SIG-M5 (cell line): ENCODE measurements around the gene SIRT7.
"Not testable (repeated sequence)": the region's sequence is repeated elsewhere in the genome, so short reads cannot be mapped to it uniquely, and the experiment has no call there.

Experiments used
- DNase-seq: peaks from one replicate; lab custom pipeline; 2025; lab: John Stamatoyannopoulos, UW

The SIRT7 gene

DNA sequence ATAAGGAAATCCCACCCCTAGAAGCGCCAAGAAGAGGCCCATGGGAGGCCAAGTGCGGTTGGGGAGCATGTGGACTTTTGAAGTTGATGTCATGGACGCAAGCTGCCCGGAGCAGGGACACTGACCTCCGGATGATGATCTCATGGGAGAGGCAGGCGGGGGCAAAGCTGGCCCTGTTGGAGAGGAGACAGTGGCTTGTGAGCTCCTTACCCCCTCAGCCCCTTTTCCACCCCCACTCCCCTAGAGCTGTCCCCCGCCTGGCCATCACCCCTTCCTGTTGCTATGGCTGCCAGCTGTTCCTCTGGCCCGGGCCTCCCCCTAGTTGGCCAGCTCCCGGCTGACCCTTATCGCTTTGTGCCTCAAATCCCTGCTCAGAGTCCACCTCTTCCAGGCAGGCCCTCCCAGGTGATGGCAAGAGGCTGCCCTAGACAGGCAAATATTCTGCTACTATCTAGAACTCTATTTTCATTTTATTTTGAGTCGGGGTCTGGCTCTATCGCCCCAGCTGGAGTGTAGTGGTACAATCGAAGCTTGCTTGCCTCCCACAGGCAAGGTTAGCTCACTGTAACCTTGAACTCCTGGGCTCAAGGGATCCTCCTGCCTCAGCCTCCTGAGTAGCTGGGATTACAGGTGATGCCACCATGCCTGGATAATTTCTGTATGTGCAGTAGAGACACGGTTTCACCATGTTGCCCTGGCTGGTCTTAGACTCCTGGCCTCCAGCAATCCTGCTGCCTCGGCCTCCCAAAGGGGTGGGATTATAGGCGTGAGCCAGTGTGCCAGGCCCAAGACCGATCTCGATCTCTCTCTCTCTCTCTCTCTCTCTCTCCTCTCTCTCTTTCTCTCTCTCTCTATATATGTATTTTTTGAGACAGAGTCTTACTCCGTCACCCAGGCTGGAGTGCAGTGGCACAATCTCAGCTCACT, 36.4 kb upstream of the SIRT7 start:
- DNase-seq, result no peak

- DNase-seq, result not testable (repeated sequence)
Measured at GRCh38 chr17:81953443-81953842, 35.5 kb upstream of the SIRT7 start.

DNA sequence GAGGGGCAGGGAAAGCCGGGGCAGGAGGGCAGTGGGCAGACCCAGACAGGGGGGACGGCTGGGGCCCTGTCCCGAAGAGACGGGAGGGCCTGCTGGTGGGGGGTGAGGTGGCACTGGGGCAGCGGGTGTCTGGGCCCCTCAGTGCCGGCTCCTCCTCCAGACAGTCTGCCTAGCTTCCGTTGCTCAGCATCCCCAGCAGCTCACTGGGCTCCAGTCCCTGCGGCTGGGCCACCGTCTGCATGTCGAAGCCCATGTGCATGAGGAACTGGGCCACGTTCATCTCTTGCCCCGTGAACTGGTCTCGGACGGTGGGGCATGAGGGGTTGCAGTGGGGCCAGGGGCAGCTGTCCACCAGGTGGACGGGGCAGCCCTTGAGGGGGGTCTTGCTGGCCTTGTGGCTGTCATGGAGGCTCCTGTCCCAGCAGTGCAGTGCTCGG, 34.8 kb upstream of the SIRT7 start:
- DNase-seq, result no peak

GRCh38 chr17:81951785-81952684, 34.1 kb upstream of the SIRT7 start:
- no peak for DNase-seq

GRCh38 chr17:81950501-81950900, 32.5 kb upstream of the SIRT7 start:
- no peak for DNase-seq

DNA sequence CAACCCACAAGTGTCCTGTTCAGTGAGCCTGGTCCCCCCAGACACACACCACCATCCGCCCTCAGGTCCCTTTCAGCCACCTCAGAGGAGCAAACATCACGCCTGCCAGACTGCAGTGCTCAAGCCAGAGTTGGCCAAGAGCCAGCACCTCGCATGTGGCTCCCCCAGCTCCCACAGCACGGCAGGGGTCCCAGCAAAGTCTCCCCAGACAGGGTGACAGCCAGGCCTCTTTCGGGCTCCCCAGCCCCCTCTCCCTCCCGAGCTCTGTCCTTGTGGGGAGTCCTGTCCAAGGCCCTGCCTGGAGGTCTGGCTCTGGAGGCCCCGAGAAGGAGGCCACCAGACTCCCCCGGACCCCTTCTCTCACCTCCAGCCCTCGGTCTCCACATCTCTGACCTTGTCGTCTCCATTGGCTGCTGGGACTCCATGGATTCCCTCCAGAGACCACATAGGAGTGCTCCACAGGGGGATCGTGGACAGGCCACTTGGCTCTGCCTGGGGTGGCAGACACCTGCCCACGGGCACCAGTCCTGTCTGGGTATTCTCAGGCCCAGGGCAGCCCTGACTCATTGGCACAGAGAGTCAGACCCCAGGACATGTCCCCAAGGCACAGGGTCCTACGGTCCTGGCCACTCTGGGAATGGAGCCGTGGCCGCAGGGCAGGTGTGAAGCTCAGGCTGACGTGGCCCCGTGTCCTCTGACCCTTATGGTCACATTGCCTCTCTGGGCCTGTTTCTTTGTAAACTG, 30.8 kb upstream of the SIRT7 start:
- DNase-seq, result no peak

DNA sequence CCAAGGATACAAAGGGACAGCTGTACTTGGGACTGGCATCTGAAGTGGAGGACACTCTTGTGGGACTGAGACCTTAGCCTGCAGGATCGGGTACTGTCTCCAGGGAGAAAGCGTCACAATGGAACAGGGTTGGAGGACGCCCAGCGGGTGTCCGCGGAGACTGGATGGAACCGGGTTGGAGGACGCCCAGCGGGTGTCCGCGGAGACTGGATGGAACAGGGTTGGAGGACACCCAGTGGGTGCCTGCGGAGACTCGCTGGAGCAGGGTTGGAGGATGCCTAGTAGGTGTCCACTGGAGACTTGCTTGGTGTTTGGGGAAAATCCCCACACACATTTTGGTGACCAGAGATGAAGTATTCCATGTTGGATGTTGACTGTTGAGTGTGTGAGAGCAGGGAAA, 29.2 kb upstream of the SIRT7 start, which contains the start of gene MYADML2:
TSS of gene MYADML2 (minus strand) at position 45 of the 400 bp plus-strand sequence. CDS start 5,492 bp downstream, outside the sequence.
- DNase-seq, result no peak

- no peak for DNase-seq
Measured at GRCh38 chr17:81944858-81945257, 26.9 kb upstream of the SIRT7 start.

DNA sequence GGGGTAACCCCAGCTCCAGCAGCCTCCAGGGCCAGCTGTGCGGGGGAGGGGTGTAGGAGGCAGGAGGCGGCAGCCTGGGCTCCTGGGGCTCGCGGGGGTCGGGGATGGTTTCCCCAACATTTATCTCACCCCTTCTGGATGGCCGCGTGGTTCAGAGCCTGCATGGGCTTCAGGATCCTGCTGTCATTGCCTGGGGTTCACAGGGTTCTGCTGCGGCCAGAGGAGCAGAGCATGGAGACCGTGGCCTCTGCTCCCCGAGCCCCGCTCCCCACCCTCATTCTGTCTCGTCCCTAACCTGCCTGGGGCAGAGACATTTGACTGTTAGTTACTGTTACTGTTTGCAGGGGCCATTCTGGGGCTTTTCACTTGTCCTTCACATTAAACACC, 24.2 kb upstream of the SIRT7 start:
- no peak for DNase-seq

GRCh38 chr17:81941484-81942166, 23.6 kb upstream of the SIRT7 start:
- DNase-seq, result no peak

DNA sequence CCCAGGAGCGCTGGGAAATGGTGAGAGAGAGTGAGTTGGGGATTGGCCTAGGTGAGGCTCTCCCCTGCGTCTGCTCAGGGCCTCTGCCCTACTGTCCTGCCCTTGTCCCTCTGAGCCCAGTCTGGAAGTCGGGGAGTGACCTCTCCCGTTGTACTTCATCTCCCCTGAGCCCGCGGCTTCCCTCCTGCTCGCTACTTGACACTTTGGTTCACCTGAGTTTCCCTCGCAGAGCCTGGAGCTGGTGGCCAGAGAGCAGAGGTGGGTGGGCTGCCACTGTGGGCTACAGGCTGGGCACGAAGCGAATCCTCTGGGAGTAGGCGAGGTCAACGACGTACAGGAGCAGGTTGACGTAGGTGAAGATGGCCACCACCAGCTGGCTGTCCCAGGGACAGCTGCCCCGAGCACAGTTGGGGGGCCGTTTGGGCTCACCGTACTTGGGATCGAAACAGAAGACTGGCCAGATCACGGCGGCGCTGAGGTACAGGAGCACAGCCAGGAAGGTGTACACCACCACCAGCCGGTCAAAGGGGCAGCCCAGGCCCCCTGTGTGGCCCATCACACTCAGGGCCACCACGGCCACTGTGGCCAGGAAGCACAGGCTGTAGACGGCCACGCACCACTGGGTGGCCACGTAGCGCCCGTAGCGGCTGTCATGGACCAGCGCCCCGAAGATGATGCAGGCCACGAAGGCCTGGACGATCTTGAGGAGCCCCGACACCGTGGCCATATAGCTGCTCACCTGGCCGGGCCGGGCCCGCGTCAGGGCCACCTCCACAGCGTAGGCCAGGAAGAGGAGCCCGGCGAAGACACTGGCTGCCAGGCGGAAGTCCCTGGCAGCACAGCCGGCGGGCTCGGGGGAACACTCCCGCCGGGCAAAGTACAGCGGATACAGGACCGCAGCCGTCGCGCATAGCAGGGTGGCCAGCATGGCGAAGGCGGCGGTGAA, 22.8 kb upstream of the SIRT7 start:
- DNase-seq, result no peak

GRCh38 chr17:81939881-81940385, 22.0 kb upstream of the SIRT7 start:
- DNase-seq, result no peak

- no peak for DNase-seq
Measured at GRCh38 chr17:81939218-81939617, 21.2 kb upstream of the SIRT7 start.

DNA sequence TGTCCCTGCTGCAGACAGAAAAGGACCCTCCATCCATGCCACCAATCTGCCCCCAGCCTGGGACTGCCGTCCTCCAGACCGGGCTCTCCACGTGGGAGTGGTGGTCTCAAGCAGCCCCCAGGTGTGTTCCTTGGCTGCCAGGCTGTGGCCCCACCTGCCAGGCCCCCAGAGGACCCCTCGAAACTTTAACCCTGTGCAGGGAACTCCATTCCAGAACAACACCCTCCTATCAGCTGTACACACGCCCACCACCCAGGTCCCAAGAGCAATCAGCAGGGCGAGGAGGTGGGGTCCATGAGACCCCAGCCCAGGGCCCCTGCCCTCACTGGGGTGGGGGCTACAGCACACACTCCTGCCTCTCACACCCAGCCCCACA, 17.7 kb upstream of the SIRT7 start:
- DNase-seq, result no peak

GRCh38 chr17:81934850-81935708, 17.1 kb upstream of the SIRT7 start:
- DNase-seq, result no peak

DNA sequence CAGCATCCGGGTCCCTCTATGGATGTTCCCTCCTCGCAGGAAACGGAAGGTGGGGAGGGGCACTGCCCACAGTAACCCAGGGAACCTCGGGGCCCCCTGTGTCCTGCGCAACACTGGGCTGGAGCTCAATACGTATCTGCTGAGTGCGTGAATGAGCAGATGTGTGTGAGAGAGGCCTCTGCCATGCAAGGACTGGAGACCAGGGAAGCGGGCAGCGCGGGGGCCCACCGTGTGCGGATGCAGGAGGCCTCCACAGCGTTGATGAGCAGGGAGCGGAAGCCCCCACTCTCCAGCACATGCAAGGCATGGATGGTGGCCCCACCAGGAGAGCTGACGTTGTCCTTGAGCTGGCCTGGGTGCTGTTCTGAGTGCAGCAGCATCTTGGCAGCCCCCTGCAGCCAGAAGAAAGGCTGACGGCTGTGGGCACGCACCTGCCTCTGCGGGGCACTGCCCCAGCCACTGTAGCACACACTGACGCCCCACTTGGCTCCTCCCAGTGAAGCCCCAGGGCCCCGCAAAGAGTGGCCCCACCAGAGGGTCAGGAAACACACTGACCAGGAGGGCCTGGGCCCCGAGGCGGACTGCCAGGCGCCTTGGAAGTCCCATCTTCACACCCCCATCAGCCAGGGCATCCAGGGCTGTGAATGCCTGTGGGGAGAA, 16.3 kb upstream of the SIRT7 start:
- DNase-seq, result no peak

GRCh38 chr17:81933178-81933699, 15.3 kb upstream of the SIRT7 start:
- no peak for DNase-seq

GRCh38 chr17:81932333-81932983, 14.5 kb upstream of the SIRT7 start:
- no peak for DNase-seq
